Esophagus squamous epithelium (tissue), 4 donors: Measurements from ENCODE around the gene PSMB8.
"Not testable (repeated sequence)": the region's sequence is repeated elsewhere in the genome, so short reads cannot be mapped to it uniquely, and the experiment has no call there.

Experiments used
- CTCF ChIP-seq, 6 experiments: fragments of 450-650 bp in 4 of 6; fragments of 200-600 bp in 2 of 6; sonication (generic) in 2 of 6; IDR thresholded peaks; one replicate each; pipeline ENCODE4 v1.5.1; 2016 to 2019; ENCODE audit warnings: antibody characterized with exemption in 6 of 6, mild to moderate bottlenecking in 4 of 6, moderate library complexity in 4 of 6
- POLR2A ChIP-seq, 4 donors: fragments of 450-650 bp; IDR thresholded peaks; one replicate each; pipeline ENCODE4 v1.6.1; 2017; ENCODE audit warnings: antibody characterized with exemption in 4 of 4, mild to moderate bottlenecking in 4 of 4, moderate library complexity in 3 of 4

GRCh38 chr6:32880962-32881361 is 37.1 kb upstream of the PSMB8 start:
- TF ChIP-seq CTCF, POLR2A (IDR thresholded peaks at IDR 0.05): not testable (repeated sequence)
